ENCODE results near the gene ABCA4.

ABCA4 gene

DNA sequence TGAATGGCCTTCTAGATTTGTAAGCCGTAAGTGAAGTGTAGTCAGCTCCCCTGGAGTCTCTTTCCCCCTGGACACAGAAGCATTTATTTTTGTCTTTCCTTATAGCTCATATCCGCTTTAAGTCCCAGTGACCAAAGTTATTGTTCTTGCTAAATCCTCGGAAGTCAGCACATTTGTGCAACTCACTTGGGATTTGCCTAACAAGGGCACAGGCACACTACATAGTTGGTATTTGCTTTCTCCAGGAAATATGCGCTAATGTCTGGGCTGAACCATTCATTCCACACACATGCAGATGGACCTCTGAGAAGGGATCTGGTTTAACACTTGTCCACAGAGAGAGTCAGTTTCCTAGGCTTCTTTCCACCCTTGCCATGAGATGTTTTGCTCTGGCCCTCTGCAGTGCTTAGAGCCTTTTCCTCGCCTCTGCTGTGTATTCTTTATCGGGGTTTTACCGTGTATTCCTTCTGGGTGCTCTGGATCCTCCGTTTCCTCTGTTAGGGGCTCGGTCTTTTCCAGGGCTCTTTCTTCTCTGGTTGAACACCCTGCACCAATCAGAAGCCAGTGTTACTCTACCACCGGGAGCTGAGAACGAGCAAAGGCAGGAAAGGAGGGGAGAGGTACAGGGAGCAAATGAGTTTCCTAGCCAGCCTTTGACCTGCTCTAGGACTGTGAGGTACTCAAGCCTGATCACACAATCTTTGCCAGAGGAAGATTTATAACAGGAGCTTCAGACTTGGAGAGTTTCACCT, 72.4 kb downstream of the ABCA4 start:
- DNase-seq: no peak

DNA sequence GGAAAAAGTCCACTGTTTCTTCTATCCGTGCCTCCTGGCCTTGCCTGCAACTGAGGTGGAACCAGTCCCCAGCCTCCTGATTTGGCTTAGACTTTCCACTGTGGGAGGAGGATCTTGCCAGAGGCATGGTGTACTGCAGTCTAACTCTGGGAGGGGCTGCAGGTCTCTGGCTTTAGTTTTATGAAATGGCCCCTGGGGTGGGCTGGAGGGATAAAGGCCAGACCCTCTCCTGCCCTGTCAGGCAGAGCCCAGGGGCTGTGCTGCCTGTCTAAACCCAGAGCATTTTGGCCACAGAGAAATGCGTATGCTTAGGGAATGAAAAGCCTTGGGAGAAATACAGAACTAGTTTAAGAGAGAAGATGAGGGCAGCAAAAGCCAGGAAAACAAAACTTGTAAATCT, 73.0 kb downstream of the ABCA4 start:
- no peak for DNase-seq

DNA sequence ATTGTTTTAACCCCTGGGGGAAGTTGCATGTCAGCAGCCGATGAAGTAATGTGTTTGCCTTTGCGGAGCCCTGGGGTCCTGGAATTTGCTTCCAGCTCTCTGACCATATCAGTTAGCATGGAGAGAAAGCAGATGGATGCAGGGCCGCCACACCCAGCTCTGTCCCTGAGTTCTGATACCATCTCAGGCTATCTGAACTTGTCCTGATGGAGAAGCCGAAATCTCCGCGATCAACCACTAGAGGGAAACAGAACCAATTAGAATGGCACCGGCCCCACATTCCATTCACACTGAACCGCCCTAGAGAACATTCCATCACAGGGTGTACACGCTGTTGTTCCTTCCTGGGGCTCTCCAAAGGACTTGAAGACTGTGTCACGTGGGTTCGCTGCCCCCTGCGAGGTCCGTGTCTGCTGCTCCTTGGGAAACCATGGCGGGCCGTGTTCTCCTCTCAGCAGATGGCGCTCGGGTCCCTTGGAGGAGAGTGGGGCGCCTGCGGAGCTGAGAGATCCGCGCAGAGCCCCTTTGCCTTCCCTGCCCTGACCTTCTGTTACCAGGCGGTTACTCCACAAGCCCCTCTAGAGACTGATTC, 75.4 kb downstream of the ABCA4 start:
- DNase-seq: peak; percentile 11

DNA sequence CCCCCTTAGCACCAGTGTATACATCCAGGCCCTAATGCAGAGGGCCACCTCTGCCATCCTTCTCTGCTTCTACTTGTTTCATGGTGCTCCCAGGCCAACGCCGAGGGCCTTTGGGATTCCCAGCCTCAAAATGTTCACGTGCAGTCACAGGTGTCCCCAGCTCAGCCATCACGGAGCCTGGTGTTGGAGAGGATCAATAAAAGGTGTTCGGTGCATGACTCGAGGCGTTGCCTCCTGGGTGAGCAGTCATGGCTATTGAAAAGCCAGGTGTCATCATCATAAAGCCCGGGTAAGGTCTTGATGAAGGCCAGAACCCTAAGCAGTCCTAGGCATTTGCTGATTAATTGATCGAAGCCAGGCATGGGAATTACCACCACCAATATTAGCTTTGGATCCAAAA, 76.1 kb downstream of the ABCA4 start:
- DNase-seq: no peak

DNA sequence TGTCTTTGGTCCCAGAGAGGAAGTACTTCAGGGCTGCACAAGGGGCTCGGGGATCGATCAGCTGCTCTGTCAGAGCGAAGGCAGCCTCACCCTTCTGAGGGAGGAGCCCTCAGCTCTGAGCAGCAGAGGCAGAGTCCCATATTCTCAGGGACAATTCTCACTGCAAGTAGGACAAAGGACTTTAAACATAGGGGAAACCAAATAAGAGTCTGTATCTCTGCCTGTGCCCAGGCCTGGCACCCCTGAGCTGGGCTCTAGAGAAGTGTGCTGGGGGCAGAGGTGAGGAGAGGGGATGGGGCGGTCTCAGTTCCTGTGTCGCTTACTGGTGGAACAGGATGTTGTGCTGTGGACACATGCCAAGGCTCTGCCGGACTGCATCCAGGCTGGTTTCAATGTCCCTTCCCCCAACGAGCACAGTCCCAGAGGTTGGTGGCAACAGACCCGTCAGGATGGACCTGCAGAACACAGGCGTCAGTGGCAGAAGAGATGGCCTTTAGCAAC, 76.6 kb downstream of the ABCA4 start:
- no peak for DNase-seq

DNA sequence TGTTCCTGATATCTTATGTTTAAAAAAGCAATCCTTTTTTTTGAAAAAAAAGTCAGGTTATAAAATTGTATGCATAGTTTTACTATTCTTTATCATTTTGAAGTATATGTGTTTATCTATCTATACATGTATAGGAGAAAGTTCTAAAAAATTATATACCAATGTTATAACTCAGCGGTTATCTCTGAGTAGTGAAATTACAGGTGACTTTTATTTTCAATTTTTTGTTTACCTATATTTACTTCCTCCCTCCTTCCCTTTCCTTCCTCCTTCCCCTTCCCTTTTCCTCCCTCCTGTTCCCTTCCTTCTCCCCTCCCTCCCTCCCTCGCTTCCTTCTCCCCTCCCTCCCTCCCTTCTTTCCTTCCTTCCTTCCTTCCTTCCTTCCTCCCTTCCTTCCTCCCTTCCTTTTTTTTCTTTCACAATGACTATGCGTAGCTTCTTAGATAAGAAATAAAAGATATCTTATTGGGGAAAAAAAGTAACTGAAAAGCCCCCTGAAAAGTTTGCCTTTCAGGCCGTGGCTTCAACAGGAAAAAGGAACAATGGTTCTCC, 77.1 kb downstream of the ABCA4 start:
- no peak for DNase-seq

DNA sequence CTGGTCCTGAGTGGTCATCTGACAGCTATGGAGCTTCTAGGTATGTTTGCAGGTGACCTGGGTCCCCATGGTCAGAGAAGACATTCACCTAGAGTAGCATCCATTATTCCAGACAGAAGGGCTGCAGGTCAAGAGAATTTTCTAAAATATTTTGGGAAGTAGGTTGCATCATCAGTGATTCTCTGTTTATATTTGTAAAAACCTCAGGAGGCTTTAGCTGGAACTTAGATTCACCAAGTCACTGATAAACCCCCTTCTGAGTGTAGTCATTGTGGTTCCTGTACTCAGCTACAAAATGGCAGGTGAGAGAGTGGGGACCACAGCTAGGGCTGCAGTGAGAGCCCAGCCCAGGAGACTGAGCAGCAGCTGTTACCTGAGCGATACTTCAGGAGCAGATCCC, 78.6 kb downstream of the ABCA4 start:
- no peak for DNase-seq

DNA sequence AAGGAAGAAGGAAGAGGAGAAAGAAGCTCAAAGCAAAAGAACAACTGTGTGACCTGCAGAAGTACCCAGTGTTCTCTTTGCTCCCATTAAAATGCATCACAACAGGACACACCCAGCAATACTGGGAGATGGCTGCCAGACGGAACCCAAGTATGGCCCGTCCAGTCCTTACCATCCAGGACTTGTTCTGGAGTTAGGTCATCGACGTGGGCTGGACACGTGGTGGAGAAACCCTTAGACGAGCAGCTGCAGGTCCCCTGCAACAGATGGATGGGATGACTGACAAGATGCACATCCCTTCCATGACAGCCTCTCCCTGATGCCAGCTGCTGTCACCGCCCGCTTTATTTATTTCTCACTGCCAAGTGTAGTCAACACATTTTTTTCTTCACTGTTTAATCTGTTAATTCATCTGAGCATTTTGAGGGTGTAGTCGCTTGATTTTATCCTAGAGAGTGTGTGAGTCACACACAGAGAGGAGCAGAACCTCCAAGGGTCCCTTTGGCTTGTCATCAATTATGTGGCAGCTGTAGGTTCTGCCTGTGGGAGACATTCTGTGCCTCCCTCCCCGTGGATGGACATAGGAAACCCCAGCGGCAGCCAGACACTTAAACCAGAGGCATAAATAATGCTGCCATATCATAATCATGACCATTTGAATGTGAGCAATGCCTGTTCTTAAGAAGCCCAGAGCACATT, 80.9 kb downstream of the ABCA4 start:
- DNase-seq: no peak

DNA sequence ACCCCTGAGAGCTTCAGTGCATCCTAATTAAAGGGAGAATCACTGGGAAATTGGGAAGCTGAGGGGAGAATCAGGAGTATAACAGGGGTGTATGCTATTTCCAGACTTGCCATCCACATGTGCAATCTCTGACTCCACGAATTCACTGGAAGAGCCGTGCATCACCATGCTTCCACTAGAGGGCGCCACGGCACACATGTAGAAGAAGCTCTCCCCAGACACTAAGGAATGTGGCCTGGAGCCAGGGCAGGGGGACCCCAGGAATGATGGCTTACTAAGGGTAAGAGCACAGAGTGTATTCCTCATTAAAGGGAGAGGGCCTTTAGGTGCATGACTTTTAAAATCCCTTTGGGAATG, 81.5 kb downstream of the ABCA4 start:
- peak; percentile 48 for DNase-seq

DNA sequence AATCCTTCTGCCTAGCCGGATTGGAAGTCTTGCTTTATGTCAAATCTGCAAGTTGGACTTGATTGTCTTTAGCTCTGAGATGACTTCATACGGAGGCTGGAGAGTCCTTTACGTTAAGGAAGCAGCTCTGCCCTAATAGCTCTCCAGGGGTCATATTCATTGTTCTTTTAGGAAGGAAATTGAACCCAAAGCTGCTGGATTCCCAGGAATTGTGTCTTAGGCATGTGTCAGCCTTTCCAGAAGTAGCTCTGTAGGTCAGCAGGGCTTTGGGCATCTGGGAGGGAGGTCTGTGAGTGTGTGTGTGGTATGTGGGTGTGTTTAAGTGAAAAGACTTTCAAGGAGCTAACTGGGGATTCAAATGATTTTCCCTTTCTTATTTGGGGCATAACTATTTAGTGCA, 82.4 kb downstream of the ABCA4 start:
- DNase-seq: no peak

DNA sequence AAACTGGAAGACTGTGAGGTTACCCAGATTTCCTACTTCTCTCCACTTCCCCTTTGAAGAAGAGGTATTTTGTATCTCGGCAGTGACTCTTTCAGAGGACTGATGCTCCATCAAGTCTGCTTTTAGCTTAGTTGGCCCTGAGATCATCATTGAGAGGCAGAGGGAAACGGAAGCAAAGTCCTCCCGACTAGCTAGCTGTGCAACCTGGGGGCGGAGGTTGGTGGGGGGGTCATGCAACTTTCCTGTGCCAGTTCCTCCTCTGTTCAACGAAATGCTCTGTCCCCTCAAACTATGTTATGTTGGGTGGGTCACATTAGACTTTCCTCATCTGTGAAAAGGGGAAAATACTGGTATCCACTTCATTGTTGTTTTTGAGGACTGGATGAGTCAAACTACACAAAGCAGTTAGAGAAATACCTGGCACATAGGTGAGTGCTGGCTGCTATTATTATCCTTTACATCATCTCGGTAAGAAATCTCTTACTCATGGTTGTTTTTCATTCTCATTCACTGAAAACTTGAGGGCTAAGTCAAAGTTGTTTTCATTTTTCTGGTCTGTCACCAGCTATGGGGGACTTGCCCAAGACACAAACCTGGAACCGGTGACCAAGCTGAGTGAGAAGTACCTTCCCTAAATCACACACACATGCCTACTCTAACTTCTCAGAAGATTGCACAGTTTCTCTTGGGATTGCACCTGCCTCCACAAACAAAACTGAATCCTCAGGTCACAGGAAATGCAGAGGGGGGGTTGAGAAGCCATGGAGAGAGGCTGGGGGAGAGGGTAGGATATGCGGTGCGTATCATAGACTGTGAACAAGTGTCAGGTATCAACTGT, 83.3 kb downstream of the ABCA4 start:
- no peak for DNase-seq

DNA sequence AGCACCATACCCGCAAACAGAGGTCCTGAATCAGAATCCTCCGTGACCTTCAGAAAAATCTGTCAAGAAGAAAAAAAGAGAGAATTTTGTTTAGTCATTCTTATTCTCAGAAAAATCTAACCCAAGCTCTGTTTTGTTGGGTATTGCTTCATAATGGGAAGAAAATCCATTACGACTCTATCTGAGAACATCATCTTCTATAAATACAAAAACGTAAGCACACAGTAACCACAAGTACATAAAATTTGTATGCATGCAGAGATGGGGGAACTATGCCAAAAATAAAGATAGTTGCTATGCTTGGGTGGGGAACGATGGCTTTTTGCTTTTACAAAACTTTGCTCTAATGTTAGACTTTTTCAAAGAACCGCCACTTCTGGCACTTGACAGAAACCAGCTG, 84.2 kb downstream of the ABCA4 start:
- DNase-seq: no peak

DNA sequence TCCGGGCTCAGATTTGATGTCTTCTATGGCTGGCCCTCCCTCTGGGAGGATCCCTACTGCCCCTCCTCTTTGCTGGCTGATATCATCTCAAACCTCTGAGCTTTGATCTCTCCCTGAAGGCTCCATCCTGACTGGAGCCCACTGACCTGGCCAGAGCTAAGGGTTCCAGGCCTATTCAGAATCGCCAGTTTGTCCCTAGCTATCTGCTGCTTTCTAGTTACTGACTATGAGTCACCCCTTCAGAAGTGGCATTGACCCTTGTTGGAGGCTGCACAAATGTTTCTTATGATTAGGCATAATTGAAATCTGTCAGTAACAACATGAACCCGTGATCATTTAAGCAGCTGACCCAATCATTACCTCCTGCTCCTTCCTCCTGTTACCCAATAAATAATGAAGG, 87.1 kb downstream of the ABCA4 start:
- DNase-seq: no peak

DNA sequence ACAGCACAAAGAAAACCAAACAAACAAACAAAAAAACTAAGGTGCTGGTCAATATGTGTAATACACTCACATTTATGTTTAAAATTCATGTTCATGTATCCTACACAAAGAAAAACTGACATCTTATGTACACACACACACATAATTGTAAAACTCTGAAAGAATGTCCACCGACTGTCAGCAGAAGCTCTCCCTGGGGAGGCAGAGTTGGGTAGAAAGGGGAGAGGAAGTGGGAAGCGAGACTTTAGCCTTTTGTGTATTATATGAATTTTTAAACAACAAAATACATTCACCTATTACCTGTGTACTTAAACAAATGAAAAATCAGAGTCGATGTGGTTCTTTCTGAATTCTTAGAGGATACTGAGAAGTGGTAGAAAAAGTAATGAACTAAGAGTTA, 88.3 kb downstream of the ABCA4 start:
- no peak for DNase-seq

DNA sequence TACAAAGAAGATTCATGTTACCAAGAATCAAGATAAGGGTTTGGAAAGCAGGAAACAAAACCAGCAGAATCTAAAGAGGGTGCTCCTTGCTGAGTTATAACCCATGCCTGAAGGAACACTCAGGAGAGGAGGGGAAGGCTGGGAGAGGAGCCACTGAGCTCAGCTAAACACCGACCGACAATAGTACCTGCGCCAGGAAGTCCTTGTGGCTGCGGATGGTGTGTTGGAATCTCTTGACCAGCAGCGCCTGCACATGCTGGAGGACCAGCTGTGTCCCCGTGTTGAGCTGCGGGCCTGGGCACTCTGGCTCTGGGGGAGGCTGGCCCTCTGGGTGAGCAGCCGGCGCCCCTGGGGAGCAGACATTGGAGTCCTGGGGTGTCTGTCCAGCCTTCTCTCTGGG, 89.4 kb downstream of the ABCA4 start:
- no peak for DNase-seq

DNA sequence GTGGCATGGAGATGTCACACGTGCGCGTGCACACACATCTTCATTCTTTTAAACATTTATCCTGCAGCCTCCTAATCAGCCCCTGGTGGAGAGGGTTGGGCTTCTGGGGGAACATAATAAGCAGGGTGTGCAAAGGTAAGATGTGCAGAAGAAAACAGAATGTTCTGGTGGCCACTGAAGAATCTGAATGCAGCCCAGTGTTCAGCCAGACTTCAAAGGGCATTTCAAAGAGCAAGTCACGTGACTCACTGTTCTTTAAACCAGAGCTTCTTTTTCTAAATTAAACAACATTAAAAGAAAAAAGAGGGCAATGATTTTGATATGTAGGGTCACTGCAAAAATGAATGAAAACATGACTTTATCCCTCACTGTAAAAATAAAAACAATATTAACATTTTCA, 89.8 kb downstream of the ABCA4 start:
- DNase-seq: no peak

DNA sequence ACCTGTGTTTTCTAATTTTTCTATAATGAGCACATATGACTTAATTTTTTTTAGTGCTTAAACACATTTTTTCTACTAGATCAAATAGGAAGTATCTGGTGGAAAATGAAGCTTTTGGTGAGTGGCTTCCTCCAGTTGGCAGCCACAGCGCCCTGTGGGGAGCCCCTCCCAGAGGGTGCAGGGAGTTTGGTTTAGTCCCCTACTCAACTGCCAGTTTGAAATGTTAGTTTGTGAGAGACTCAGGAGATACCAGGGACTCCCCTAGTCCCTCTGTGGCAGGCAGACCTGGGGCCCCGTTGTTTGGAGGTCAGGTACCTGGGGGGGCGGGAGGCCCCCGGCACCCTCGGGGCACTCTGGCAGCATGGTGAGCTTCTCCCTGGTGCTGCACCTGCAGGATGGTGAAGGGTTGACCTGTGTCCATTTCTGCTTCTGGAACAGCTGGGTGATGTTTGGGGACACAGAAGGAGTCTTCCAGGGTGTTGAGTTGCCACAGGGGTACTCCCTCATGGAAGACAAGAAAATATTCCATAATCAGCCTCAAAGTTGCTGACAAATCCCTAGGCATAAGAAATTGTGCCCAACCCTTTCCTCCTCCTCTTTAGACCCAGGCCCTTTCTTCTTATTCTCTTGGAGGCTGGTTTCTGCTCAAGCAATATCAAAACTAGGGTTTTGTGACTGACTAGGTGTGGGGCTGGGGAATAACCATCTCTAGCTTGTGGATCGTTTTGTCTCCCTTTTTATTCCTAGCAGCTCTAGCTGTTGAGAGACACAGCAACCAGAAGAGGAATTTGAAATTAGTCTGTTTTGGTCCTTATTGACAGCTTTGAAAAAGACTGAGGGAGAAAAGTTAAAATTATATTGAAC, 91.6 kb downstream of the ABCA4 start:
- no peak for DNase-seq

DNA sequence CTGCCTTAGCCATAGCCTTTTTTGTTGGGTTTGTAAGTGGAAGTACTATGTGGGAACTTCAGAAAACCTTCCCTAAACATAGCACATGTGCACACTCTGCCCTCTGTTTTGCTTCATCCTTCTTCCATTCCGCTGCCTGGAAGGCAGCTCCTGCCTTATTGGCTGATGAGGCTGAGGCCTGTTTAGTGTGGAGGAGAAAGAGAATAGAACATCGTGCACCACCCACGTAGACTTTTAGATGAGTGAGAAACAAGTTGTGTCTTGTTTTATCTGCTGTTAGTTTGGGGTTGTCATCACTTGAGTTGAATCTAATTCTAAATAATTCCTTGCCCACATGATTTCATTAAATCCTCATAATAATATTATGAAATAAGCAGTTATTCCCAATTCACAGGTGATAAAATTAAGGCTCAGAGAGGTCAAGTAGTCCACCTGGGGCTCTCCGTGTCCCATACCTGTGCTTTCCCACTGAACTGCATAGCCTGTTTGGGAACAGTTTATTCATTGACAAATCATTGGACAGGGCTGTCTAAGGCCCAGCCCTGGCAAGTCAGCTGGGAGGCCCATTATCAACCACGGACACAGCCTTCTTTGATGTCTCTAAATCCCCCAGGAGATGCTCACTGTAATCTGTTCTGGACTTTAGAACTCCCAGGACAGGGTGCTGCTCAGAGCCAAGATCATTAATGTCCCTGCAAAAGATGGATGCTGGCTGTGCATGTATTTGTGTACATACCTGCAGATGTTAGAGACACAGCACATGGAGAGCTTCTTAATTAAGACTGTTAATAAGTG, 93.0 kb downstream of the ABCA4 start:
- DNase-seq: no peak

DNA sequence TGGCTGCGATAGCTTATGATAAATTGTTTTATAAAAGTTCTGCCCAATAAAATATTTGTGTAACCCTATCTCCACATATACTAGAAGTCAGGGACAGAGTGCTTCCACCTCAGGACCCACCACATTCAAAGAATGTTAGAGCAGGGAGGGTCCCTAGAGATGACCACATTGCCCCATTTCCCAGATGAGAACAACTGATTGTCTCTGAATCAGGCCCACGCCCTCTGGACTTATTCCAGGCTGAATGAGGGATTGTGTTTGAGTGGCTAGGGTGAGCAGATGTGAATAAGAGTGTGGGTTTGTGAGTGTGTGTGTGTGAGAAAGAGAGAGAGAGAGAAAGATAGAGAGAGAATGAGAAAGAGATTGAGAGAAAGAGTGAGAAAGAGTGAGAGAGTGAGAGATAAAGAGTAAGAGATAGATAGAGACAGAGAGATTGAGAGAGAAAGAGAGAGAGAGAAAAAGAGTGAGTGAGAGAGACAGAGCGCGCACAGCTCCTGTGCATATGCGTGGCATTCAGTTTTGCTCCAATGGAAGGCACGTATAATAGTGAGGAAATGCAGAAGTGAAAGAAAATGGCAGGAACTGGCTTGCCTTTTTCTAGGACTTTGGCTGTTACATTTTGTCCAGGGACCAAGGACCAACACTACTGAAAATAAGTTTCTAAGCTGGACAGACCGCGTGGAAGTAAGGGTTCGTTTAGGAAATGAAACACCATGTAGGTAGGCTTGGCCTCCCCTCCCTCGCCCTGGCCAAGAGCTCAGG, 94.1 kb downstream of the ABCA4 start:
- DNase-seq: no peak
